ENCODE results near the gene DKK2. TPM values are rescaled to one million over a fixed set of nuclear protein-coding genes. Genes with fewer than 3 reads are reported as not detected.

The DKK2 gene
- total and polyA plus RNA-seq, 10 of the 15 experiments (the other 5 are each of a cell fraction or from before 2014, with no cell fraction given): not detected

GRCh38 chr4:107046261-107046660 is 10.1 kb upstream of the DKK2 start:
- BruUV-seq (replicated peaks): no TSS peak
- no peak for FAIRE-seq
- H3K4me2 ChIP-seq (ENCODE audit: control insufficient read depth, insufficient read depth): no peak overlapping the region
- H3K9ac ChIP-seq (ENCODE audit: control insufficient read depth, insufficient read depth, low read length): no peak overlapping the region
- H3K9me3 ChIP-seq (replicated peaks; ENCODE audit: control insufficient read depth, insufficient read depth, low read length): no peaks in the 10 kb centered on the region
- H3K4me3 ChIP-seq: no peak overlapping the region
- in situ Hi-C loops (cut with MboI) (loop anchor here (25.0 kb wide), 1 partner anchor 691 kb away; no protein-coding TSS in a partner anchor), intact Hi-C loops (cut with micrococcal nuclease; ENCODE audit: unreplicated experiment) (no loop called here)
- no peak for DNase-seq (ENCODE audit: low read depth, low spot score)
- no peaks in the 10 kb centered on the region for H3K36me3 ChIP-seq (ENCODE audit: control insufficient read depth in 2 of 2, insufficient read depth in 2 of 2, low read length in 1 of 2)
- ChIA-PET POLR2A (no interaction called here), SMC1A (ENCODE audit: uncharacterized antibody, unreplicated experiment) (no interaction called here), RAD21 (ENCODE audit: unreplicated experiment) (no interaction called here), CTCF (interaction anchor here (0.7 kb wide), 1 partner anchor 39 kb away, joined by 3 read pairs; no protein-coding TSS in a partner anchor)
- ATAC-seq: no peak
- TF ChIP-seq ZBTB11 (CRISPR knock-in tag; IDR thresholded peaks at IDR 0.05): no peak
- TF ChIP-seq ZNF274 (IDR thresholded peaks at IDR 0.05; ENCODE audit: insufficient read depth, insufficient read length): no peak
- no peak for TF ChIP-seq BACH1 (IDR thresholded peaks at IDR 0.05; ENCODE audit: borderline replicate concordance)
- no peak for TF ChIP-seq HSF1 (IDR thresholded peaks at IDR 0.05; ENCODE audit: low read depth, low read length)
- TF ChIP-seq TBL1XR1 (IDR thresholded peaks at IDR 0.05; ENCODE audit: low read depth, low read length): no peak
- no peak for TF ChIP-seq JUNB (IDR thresholded peaks at IDR 0.05)
- TF ChIP-seq IRF3 (IDR thresholded peaks at IDR 0.05): no peak
- TF ChIP-seq PBX3 (IDR thresholded peaks at IDR 0.05; ENCODE audit: insufficient replicate concordance, low read depth, low read length): no peak
- TF ChIP-seq PKNOX1 (IDR thresholded peaks at IDR 0.05): no peak
- no peaks in the 10 kb centered on the region for H3K79me2 ChIP-seq (ENCODE audit: control insufficient read depth, insufficient read depth, low read length)
- no peaks in the 10 kb centered on the region for H4K20me1 ChIP-seq (ENCODE audit: control insufficient read depth, insufficient read depth)
- H3K27me3 ChIP-seq (replicated peaks in 1 of 2; ENCODE audit: control insufficient read depth in 2 of 2, insufficient read depth in 2 of 2, low read length in 1 of 2): no peaks in the 10 kb centered on the region
- H2AFZ ChIP-seq (ENCODE audit: control insufficient read depth, low read depth, low read length): no peak overlapping the region
- WGBS (ENCODE audit: insufficient coverage, insufficient replicate concordance, low lambda C conversion rate, missing lambda C conversion rate): 83% methylated on average over 1 of the region's 1 CpG
- H3K4me1 ChIP-seq (ENCODE audit: control insufficient read depth, insufficient read depth, low read length): no peaks in the 10 kb centered on the region
- H3K27ac ChIP-seq (ENCODE audit: control insufficient read depth, insufficient read depth): no peak overlapping the region

All from GM12878 (cell line).